ENCODE data around the gene NCOA1. TPM values are rescaled to one million over a fixed set of nuclear protein-coding genes. Genes with fewer than 3 reads are reported as not detected.

NCOA1 gene
- total RNA-seq, 1 donor from 2014 or later, result 29.0 TPM

DNA sequence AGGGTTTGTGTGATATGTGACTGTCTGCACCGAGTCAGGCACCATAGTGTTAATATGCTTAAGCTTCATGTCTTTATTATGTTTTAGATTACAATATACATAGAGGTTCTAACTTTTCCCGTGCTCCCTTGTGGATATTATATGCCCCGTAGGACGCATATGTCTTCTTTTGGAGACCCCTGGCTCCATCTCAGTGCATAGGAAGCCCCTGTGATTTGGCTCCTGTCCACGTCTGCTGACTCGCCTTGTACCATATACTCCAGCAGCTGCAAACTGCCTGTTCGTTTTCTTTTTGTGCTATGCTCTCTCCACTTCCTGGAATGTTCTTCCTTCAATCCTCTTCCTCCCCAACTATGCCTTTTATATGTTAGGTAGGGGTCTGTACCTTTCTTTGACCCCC is 191.2 kb downstream of the NCOA1 start:
- no peaks in the 10 kb centered on the region for H3K9me3 Mint-ChIP-seq (ENCODE audit: unreplicated experiment)
- peaks cover 23% of the 10 kb centered on the region for H3K36me3 Mint-ChIP-seq (ENCODE audit: unreplicated experiment)
- no peaks in the 10 kb centered on the region for H3K27me3 Mint-ChIP-seq (ENCODE audit: unreplicated experiment)
- no peak for DNase-seq (ENCODE audit: extremely low spot score, unreplicated experiment)
- H3K27ac Mint-ChIP-seq (ENCODE audit: unreplicated experiment), result no peak overlapping the region
- no peak for TF ChIP-seq CTCF (IDR thresholded peaks at IDR 0.05)
- H3K4me3 Mint-ChIP-seq (ENCODE audit: unreplicated experiment), result no peak overlapping the region
- H3K4me1 Mint-ChIP-seq (ENCODE audit: unreplicated experiment), result peaks cover 14% of the 10 kb centered on the region

DNA sequence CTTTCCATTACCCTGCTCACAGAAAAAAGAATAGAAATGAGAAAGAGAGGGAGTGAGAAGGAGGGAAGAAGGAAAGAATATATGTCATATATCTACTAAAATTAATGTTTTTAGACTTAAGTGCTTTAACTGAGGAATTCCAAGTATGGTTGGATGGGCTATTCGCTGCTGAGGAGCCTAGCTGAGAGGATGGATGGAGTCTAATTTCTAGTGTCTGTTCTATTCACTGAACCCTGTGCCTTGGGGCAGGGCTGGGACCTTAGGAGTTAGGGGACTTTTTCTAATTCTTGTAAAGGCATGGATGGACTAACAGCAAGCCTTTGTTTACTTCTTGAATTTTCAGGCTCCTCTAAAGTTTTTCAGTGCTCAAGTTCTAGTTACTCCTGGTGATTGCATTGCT is 192.4 kb downstream of the NCOA1 start:
- Mint-ChIP-seq H3K36me3 (ENCODE audit: unreplicated experiment) (peaks cover 27% of the 10 kb centered on the region), H3K9me3 (ENCODE audit: unreplicated experiment) (no peaks in the 10 kb centered on the region), H3K27me3 (ENCODE audit: unreplicated experiment) (no peaks in the 10 kb centered on the region), H3K4me3 (ENCODE audit: unreplicated experiment) (no peak overlapping the region), H3K27ac (ENCODE audit: unreplicated experiment) (peak overlapping the region; percentile 13), H3K4me1 (ENCODE audit: unreplicated experiment) (peaks cover 14% of the 10 kb centered on the region)
- DNase-seq (ENCODE audit: extremely low spot score, unreplicated experiment), result no peak
- no peak for TF ChIP-seq CTCF (IDR thresholded peaks at IDR 0.05)

GRCh38 chr2:24690524-24690923 is 199.5 kb downstream of the NCOA1 start:
- no peaks in the 10 kb centered on the region for H3K9me3 Mint-ChIP-seq (ENCODE audit: unreplicated experiment)
- H3K27ac Mint-ChIP-seq (ENCODE audit: unreplicated experiment), result no peak overlapping the region
- no peak overlapping the region for H3K4me3 Mint-ChIP-seq (ENCODE audit: unreplicated experiment)
- peaks cover 39% of the 10 kb centered on the region for H3K36me3 Mint-ChIP-seq (ENCODE audit: unreplicated experiment)
- TF ChIP-seq CTCF (IDR thresholded peaks at IDR 0.05), result no peak
- no peaks in the 10 kb centered on the region for H3K27me3 Mint-ChIP-seq (ENCODE audit: unreplicated experiment)
- peaks cover 1% of the 10 kb centered on the region for H3K4me1 Mint-ChIP-seq (ENCODE audit: unreplicated experiment)
- DNase-seq (ENCODE audit: extremely low spot score, unreplicated experiment), result no peak

GRCh38 chr2:24691806-24692205 is 200.8 kb downstream of the NCOA1 start:
- no peak for DNase-seq (ENCODE audit: extremely low spot score, unreplicated experiment)
- TF ChIP-seq CTCF (IDR thresholded peaks at IDR 0.05), result no peak
- Mint-ChIP-seq H3K27ac (ENCODE audit: unreplicated experiment) (no peak overlapping the region), H3K36me3 (ENCODE audit: unreplicated experiment) (peaks cover 36% of the 10 kb centered on the region), H3K4me3 (ENCODE audit: unreplicated experiment) (no peak overlapping the region), H3K27me3 (ENCODE audit: unreplicated experiment) (no peaks in the 10 kb centered on the region), H3K9me3 (ENCODE audit: unreplicated experiment) (no peaks in the 10 kb centered on the region), H3K4me1 (ENCODE audit: unreplicated experiment) (peaks cover 1% of the 10 kb centered on the region)

DNA sequence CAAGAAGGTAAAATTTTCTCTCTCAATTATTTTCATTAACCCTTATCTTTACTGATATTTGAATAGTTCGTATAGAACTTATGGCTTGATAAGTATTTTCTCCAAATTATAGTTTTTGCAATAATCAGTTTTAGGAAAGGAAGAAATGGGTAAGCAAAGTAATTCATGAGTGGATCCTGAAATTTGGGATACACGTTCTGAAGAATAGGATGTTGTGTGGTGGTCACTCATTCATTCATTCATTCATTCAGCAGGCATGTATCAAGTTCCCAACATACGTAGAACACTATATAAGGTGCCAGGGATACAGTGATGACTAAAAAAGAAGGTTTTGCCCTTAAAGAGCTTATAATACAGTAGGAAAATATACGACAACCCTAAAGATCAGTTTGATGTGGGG is 206.7 kb downstream of the NCOA1 start:
- no peak for DNase-seq (ENCODE audit: extremely low spot score, unreplicated experiment)
- Mint-ChIP-seq H3K27me3 (ENCODE audit: unreplicated experiment) (no peaks in the 10 kb centered on the region), H3K36me3 (ENCODE audit: unreplicated experiment) (peaks cover 21% of the 10 kb centered on the region), H3K4me3 (ENCODE audit: unreplicated experiment) (no peak overlapping the region), H3K4me1 (ENCODE audit: unreplicated experiment) (peaks cover 8% of the 10 kb centered on the region), H3K27ac (ENCODE audit: unreplicated experiment) (no peak overlapping the region), H3K9me3 (ENCODE audit: unreplicated experiment) (no peaks in the 10 kb centered on the region)
- TF ChIP-seq CTCF (IDR thresholded peaks at IDR 0.05), result no peak

Data from osteocyte (in vitro differentiated cells).